Kasumi-1 (cell line): Measurements from ENCODE around the gene HRH1.
A peak's percentile ranks its signal among the peaks of the same experiment; 100 is the strongest.
"Not testable (repeated sequence)": the region's sequence is repeated elsewhere in the genome, so short reads cannot be mapped to it uniquely, and the experiment has no call there.

Experiments used
- DNase-seq, 2 experiments: peaks; one replicate each; lab custom pipeline; 2025; lab: John Stamatoyannopoulos, UW

The HRH1 gene

DNA sequence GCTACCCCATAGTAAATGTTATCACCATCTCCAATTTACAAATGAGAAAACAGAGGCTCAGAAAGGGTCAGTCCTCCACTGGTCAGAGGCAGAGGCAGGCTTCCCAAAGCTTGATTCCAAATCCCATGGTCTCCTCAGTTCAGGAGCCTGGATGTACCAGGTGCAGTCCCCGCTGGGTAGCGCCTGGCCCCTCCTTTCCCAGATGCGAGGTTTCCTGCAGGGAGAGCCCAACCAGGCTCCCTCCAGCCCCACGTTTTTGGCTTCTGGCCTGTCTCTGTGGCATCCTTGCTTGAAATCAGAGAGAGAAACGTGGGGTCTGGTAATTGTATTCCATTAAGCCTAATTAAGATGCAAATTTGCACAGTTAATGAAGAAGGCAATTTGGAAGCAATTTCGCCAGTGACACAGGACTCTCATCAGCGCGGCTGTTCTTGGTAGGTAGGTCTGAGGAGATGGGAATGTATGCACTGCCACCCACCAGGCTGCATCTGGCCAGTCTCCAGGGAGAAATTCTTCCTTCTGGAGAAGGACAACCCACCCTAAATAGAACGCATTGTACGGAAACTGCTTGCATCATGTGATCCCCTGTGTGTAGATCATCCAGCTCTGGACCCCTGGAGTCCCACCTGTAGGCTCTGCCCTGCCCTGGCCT, 50.5 kb downstream of the HRH1 start:
- DNase-seq, result no peak

DNA sequence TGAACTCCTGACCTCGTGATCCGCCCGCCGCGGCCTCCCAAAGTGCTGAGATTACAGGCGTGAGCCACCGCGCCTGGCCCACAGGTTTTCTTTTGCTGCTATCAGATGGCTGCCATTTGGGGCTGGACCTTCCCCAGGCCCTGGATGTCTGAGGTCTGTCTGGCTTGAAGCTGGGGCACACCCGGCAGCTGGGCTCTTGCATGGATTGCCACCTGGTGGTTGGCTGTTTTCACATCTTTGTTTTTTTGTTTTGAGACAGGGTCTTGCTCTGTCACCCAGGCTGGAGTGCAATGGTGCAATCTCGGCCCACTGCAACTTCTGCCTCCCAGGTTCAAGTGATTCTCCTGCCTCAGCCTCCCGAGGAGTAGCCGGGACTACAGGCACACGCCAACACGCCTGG, 51.6 kb downstream of the HRH1 start:
- DNase-seq, result peak in 1 of 2 experiments; percentile 4

DNA sequence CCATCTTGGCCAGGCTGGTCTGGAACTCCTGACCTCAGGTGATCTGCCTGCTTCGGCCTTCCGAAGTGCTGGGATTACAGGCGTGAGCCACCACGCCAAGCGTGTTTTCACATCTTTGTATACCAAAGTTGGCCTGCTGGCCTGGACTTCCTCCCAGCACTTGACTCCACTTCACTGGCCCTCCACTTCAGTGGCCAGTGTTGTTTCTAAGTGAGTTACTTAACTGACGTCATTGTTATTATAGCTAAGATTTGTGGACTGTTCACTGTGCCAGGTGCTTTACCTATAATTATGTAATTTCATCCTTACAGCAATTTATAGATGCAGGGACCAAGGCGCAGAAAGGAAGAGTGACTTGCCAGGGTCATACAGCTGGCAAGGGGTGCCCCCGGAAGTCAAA, 52.0 kb downstream of the HRH1 start:
- no peak for DNase-seq

DNA sequence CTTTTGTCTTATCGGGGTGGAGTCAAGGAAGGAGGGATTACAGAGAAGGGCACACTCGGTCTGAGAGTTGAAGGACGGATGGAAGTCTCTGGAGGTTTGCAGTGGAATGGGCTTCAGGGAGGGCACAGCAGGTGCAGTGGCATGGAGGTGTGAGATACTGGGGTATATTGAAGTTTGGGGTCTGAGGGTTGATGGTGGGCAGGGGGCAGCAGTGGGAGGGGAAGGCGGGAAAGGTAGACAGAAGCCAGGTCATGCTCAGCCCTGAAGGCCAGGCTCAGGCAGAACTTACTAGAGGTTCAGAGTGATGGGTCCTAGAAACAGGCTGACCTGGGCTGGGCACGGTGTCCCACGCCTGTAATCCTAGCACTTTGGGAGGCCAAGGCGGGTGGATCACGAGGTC, 52.7 kb downstream of the HRH1 start:
- no peak for DNase-seq

DNA sequence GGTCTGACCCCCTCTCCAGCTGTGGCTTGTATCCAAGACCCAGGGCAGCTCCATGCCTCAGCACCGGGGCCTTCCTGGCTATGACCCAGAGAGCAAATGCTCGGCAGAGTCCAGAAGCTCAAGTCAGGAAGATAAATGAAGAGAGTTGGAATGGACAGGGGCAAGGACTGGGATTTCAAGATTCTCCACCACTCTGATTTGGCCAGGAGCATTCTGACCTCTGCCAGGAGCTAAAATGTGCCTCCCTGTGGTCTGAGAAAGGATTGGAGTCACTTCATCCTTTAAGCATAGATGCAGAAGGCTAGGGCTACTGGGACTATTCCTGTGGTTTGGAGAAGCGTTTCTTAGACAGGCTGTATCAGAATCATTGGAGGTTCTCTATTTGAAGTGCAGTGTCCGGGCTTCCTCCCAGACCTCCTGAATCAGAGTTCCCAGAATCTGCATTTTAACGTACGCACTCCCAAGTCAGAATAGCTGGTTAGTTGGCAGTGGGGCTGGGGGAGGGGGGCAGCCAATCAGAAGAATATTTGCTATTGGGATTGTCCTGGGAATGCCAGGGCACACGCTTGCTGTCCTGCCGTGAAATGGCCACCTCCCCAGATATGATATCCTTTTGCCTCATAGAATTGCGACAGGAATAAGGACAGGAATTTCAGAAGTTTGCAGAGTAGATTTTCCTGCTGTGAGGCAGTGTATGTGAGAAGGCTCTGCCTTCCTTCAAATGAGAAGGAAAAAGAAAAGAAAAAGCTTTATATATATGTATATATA, 57.4 kb downstream of the HRH1 start:
- no peak for DNase-seq

DNA sequence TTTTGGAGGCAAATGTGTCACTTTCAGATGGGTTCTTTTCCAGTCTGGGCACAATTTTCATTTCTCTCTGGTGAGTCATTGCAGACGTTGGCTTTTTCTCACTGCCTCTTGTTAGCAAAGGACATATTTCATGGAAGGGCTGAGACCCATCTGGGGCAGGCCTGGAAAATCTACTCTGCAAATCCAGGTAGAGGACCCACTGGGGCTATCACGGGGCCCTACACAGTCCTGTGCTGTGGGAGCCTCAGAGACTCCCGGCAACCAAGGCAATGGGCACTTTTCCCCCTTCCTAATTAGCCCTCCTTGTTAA, 58.0 kb downstream of the HRH1 start:
- DNase-seq, result no peak

DNA sequence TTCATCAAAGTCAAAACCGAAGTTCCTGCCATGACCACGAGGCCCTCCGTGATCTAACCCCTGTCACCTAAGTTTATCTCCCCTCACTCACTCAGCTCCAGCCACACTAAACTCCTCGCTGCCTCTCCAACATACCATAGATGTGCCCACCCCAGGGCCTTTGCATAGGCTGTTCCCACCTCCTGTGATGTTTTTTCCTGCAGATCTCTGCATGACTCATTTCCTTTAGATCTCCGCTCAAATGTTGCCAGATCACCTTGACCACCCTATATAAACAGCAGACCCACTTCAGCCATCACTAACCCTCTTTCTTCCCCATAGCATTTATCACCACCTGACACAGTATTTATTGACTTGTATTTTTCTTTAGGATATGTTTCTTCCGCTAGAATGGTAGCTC, 58.5 kb downstream of the HRH1 start:
- no peak for DNase-seq

DNA sequence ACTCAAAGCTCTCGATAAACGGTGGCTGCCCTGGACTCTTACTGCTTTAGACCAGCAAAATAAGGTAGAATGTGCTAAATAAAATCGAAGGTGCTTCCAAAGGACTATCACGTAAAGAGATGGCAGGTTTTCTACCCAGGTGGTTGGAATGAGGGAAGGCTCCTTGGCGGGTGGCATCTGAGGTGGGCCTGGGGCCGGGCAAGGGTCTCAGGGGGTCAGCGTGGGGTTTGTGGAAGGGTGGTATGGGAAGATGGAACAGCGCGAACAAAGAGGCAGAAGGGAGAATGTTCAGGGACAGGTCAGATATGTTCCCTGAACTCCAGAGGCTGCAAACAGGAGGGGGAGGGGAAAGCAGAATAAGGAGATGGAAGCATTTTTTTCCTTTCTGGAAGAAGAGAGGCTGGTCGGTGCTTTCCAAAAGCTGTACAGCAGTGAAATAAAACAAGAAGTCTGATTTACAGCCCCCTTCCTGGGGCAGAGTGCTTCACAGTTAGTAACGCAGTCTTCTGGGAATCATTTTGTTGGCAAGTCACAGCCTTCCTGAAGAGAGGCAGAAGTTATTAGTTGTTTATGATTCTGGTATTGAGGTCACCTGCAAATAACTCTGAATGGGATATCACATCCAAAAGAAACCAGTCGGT, 59.6 kb downstream of the HRH1 start:
- DNase-seq, result no peak

DNA sequence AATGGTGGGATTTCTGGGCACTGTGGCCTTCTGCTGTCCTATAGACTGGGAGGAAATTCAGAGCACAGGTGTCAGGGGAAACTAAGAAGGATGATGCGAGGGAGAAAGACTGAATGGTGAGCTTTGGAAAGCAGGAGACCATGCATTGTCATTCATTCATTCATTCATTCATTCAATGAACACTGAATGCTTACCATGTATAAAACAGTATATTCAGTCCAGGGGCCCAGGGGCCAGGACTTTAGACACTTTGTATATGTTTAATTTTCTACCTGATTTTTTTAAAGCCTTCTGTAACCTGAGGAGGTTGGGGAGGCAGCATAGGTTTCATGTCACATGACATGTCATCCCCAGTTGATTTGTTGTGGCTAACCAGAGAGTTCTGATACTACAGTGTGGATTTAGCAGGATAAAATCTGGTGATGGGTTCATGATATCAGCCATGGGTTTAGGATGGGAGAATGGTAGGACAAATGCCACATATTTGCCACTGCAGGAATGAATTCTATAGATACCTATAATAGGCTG, 60.2 kb downstream of the HRH1 start:
- no peak for DNase-seq

DNA sequence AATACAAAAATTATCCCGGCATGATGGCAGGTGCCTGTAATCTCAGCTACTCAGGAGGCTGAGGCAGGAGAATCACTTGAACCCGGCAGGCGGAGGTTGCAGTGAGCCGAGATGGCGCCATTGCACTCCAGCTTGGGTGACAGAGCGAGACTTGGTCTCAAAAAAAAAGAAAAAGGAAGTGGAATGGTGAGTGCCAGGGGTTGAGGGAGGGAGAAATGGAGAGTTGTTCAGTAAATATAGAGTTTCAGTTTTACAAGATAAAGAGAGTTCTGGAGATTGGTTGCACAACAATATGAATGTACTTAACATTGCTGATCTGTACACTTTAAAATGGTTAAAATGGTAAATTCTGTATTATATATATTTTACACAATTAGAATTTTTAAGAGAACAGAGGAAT, 63.1 kb downstream of the HRH1 start:
- DNase-seq, result not testable (repeated sequence)

DNA sequence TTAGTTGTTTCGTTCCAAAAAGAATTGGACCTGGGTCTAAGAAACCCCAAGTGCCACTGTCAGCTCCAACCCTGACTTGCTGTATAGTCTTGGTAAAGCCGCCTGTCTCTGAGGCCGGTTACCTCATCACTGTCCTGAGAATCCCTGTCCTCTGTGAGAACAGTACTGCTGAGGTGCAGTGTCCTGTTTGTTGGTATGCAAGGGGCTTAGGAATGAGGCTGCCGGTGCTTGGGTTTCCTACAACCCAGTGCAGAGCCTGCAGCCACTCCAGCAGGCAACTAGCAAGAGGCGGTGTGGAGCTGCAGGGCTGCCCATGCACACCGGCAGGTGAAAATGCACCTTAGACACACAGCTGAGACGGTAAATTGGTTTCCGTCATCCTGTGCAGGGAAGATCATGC, 65.9 kb downstream of the HRH1 start:
- DNase-seq, result no peak

DNA sequence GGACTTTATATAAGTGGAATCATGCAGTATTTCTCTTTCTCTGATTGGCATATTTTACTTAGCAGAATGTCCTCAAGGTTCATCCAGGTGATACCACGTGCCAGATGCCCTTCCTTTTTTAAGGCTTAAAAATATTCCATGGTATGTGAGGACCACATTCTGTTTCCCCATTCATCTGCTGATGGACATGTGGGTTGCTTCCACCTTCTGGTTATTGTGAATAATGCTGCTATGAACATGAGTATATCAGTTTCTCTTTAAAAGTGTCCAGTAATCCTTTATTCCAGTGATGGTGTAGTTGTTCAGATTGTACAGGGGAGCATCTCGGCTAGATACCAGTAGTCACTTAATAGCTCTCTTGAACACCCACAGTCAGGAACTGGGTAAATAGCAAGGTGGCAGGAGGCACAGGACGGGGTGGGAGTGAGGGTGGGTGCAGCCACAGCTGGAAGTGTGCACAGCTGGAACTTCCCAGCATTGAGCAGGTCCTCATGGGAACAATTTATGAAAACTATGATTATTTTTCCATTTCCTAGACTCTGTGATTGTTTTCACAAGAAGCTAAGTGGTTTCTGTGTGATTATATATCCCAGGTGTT, 67.6 kb downstream of the HRH1 start:
- peak in 1 of 2 experiments; percentile 4 for DNase-seq

DNA sequence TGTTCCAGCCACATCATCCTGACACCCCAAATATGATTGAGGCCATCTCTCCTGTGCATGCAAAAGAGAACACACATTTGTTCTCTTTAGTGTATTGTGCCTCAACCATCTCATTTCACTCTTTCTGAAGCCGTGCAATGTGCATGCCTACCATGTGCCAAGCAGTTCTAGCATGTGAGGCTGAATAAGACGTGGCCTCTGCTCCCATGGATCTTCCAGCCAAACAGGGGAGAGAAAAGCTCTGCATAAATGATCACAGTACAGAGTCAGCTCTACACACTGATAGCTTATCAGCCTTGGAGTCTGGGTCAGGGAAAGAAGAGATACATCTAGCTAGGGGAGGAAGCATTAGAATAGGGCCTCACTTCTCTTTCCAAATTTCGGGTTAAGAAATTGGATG, 69.7 kb downstream of the HRH1 start:
- DNase-seq, result no peak

DNA sequence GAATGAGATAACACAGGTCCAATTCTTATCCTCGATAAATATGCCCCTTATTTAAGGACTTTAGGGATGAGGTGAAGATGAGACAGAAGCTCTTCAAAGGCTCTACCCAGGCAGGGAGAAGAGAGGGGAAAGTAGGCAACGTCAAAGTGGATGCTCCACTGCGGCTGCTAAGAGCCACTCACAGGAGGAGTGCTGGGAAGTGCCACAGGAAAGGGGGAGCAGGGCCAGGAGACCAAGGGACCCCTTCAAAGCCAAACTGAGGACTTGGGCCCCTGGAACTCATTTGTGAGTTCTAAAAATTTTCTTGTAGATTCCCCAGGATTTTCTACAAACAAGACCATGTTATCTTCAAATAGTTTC, 70.6 kb downstream of the HRH1 start:
- no peak for DNase-seq

DNA sequence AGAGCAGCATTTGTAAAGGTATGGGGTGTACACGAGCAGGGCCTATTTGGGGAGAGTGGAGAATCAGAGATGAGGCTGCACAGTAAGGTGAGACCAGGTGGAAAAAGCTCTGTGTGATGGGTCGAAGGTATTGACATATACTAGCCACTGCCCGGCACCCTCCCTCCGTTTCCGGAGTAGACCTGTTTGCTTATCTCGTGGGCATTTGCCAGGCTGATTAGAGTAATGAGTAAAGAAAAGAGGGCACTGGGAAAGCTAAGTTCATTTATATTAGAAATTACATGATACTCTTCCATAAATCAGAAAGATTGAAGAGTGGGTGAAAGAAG, 71.7 kb downstream of the HRH1 start:
- DNase-seq, result no peak

DNA sequence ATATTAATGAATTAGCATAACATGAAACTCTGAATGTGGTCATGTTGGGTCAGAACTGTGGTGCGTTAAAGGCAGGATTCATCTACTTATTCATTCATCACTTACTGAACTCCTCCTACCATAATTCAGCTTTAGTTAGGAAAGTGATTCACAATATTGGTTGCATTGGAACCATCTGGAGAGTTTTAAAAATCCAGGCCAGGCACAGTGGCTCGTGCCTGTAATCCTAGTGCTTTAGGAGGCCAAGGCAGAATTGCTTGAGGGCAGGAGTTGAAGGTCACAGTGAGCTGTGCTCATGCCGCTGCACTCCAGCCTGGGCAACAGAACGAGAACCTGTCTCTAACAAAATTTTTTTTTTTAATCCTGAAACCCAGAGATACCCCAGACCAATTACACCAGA, 73.7 kb downstream of the HRH1 start:
- DNase-seq, result no peak

DNA sequence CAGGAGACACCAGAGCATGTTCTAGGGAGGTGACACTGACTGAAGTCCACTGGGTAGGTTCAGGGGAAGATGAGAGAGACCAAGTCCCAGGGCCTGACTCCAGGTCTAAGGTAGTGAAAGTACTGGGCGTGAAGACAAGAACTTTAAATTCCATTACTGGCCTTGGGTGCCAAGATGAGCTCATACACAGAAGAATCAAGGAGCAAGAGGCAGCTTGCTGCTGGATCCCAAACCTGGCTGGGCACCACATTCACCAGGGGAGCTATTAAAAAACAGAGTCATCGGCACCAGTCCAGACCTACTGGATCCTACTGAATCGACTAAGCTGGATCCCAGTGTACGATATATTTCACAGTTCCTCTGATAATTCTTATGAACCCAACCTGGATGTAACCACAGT, 75.8 kb downstream of the HRH1 start:
- no peak for DNase-seq

DNA sequence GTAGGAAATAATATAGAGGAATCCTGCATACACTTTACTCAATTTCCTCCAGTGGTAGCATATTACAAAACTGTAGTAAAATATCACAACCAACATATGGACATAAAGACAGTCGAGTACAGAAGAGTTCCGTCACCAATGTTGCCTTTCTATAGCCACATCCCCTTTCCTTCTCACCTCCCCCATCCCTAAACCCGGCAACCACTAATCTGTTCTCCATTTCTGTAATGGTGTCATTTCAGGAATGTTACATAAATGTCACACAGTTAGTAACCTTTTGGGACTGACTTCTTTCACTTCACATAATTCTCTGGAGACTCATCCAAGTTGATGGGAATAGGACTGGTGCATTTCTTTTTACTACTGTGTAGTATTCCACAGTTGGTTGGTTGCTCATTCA, 76.5 kb downstream of the HRH1 start:
- DNase-seq, result no peak

DNA sequence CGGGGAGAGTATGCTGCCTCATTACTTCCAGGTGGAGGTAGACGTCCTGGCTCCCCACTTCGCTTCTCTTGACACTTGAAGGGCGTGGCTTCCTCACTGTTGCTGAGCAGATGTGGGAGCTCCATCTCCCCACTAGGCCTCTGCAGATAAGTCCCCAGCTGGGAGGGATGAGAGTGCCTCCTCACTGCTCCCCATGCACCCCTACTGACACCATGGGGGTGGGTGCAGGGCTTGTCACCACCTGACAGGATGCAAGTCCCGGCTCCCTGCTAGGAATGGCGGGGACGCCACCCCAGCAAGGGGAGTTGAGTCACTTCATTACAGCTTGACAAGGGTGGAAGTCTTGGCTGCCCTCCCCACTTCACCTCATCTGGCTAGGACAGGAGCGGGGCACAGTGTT, 81.1 kb downstream of the HRH1 start:
- DNase-seq, result no peak

DNA sequence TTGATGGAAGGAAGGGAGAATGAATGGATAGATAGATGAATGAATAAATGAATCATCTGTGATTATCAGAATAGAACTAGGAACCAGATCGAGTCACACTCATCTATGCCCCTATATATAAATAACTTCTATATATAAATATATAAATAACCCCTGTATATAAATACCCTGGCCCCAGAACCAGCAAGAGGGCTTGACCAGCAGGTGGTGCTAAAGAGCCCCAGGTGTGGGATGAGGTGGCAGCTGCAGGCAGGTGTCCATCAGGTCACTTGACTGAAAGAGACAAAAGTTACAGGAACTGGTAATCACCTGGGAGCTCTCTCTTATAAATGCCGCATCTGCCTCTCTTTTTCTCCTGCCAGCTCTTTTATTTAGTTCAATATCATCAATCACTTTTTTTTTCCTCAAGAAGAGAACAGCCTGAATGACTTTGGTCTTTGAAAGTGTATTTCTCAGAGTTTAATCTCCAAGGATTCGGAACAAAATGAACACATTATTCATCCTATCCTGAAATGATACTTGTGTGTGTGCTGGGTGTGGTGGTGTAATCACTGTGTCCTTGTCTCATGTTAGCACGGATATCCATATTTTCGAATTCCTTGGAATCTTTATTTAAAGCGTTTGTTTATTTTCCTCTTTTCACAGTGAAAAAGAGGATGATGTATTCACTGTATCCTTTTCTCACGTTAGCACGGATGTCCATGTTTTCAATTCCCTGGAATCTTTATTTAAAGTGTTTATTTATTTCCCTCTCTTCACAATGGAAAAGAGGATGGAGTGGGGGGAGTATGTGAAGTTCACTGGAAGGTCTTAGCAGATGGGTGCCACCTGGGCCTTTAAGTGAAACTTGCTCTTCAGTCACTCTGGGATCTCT, 82.5 kb downstream of the HRH1 start:
- peak in 1 of 2 experiments; percentile 41 for DNase-seq

DNA sequence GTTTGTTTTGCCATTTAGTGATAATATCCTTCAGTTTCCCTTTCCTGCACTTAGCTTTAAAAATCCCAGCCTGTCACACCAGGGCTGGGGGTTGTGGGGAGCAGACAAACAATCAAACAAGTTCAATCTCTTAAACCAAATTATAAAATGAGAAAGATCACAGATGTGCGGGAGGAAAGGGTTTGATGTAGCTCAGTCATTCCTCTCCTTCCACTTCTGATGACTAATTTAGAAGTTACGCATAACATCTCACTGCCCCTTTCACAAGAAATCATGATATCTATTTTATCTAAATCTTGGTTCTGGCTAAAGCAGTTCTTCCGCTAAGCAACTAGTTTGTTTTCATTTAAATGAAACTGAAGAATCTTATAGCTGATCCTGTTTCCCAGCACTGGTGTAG, 83.8 kb downstream of the HRH1 start:
- no peak for DNase-seq

DNA sequence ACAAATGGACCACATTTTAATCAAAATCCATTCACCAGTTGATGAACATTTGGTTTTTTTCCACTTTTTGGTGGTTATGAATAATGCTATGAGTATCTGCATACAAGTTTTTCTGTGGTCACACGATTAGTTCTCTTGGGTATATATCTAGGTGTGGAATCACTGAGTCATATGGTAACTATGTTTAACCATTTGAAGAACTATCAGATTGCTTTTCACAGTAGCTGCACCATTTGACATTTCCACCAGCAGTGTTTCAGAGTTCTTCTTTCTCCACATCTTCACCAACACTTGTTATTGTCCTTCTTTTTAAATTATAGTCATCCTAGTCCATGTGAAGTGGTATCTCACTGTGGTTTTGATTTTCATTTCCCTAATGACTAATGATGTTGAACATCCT, 84.6 kb downstream of the HRH1 start:
- DNase-seq, result no peak
